Mesenchymal stem cell (in vitro differentiated cells and primary cell): ENCODE measurements around the gene C1QA.

Source experiments
- DNase-seq: peaks from one replicate; pipeline ENCODE4 v3.0.0-alpha.2; 2013
- H2AFZ ChIP-seq: one replicate; pipeline ENCODE4 v1.6.1; 2013; ENCODE audit warnings: low read depth, mild to moderate bottlenecking, control low read depth, inconsistent platforms, low read length, moderate library complexity
- H2AK5ac ChIP-seq: 2 replicates; pipeline ENCODE4 v1.6.1; 2013; ENCODE audit warnings: low read length, moderate library complexity, mild to moderate bottlenecking, inconsistent platforms; ENCODE audit not compliant: severe bottlenecking
- H2BK120ac ChIP-seq: one replicate; pipeline ENCODE4 v1.6.1; 2013; ENCODE audit warnings: low read depth, mild to moderate bottlenecking, inconsistent platforms, low read length, moderate library complexity
- H2BK12ac ChIP-seq, 2 experiments: one replicate each; pipeline ENCODE4 v1.6.1; 2013; ENCODE audit warnings: inconsistent platforms in 2 of 2, low read length in 2 of 2, mild to moderate bottlenecking in 2 of 2, moderate library complexity in 2 of 2, control low read depth in 1 of 2
- H2BK15ac ChIP-seq: one replicate; pipeline ENCODE4 v1.6.1; 2013; ENCODE audit warnings: mild to moderate bottlenecking, low read depth, inconsistent platforms; ENCODE audit not compliant: poor library complexity, severe bottlenecking
- H2BK5ac ChIP-seq: 2 replicates; pipeline ENCODE4 v1.6.1; 2013; ENCODE audit warnings: low read depth, mild to moderate bottlenecking, low read length, control low read depth, inconsistent platforms; ENCODE audit not compliant: poor library complexity, severe bottlenecking
- H3K14ac ChIP-seq, 2 experiments: one replicate each; pipeline ENCODE4 v1.6.1; 2013; ENCODE audit warnings: inconsistent platforms in 2 of 2, low read length in 2 of 2, control low read depth in 1 of 2, mild to moderate bottlenecking in 1 of 2, moderate library complexity in 1 of 2
- H3K18ac ChIP-seq, 2 experiments: one replicate each; pipeline ENCODE4 v1.6.1; 2013; ENCODE audit warnings: inconsistent platforms in 2 of 2, low read length in 2 of 2, control low read depth in 1 of 2, low read depth in 1 of 2, mild to moderate bottlenecking in 1 of 2
- H3K23ac ChIP-seq, 2 experiments: one replicate each; pipeline ENCODE4 v1.6.1; 2013; ENCODE audit warnings: inconsistent platforms in 2 of 2, low read length in 2 of 2, mild to moderate bottlenecking in 2 of 2, moderate library complexity in 2 of 2, control low read depth in 1 of 2
- H3K27ac ChIP-seq: 2 replicates; pipeline ENCODE4 v1.5.1; 2013; ENCODE audit warnings: mild to moderate bottlenecking, moderate library complexity, low read length, control low read depth, inconsistent platforms; ENCODE audit not compliant: poor library complexity, severe bottlenecking
- H3K27me3 ChIP-seq, 2 experiments: 2 replicates each; pipeline versions ENCODE4 v1.6.1 to v1.7.0; 2013; ENCODE audit warnings: low read length in 2 of 2, mild to moderate bottlenecking in 2 of 2, moderate library complexity in 2 of 2, control low read depth in 1 of 2, inconsistent platforms in 1 of 2; ENCODE audit not compliant: control insufficient read depth in 1 of 2, insufficient read depth in 1 of 2
- H3K36me3 ChIP-seq, 2 experiments: 2 replicates each; pipeline versions ENCODE4 v1.6.1 to v1.7.0; 2013; ENCODE audit warnings: low read length in 2 of 2, control low read depth in 1 of 2, inconsistent platforms in 1 of 2, low read depth in 1 of 2, mild to moderate bottlenecking in 1 of 2; ENCODE audit not compliant: insufficient read depth in 2 of 2, control insufficient read depth in 1 of 2
- H3K4ac ChIP-seq, 2 experiments: one replicate each; pipeline ENCODE4 v1.6.1; 2013; ENCODE audit warnings: inconsistent platforms in 2 of 2, low read length in 2 of 2, mild to moderate bottlenecking in 2 of 2, moderate library complexity in 2 of 2, control low read depth in 1 of 2, low read depth in 1 of 2
- H3K4me1 ChIP-seq: 2 replicates; pipeline ENCODE4 v1.6.1; 2013; ENCODE audit warnings: low read depth, low read length, control low read depth; ENCODE audit not compliant: control insufficient read depth, insufficient read depth
- H3K4me2 ChIP-seq: 2 replicates; pipeline ENCODE4 v1.6.1; 2013; ENCODE audit warnings: low read length, mild to moderate bottlenecking, inconsistent platforms; ENCODE audit not compliant: poor library complexity, severe bottlenecking
- H3K4me3 ChIP-seq, 2 experiments: 2 replicates each; pipeline versions ENCODE4 v1.5.1 to v1.7.0; 2013; ENCODE audit warnings: low read length in 2 of 2, mild to moderate bottlenecking in 2 of 2, control low read depth in 1 of 2, low read depth in 1 of 2; ENCODE audit not compliant: insufficient read depth in 1 of 2
- H3K79me1 ChIP-seq: replicated peaks from 2 replicates; pipeline ENCODE4 v1.6.1; 2013; ENCODE audit warnings: mild to moderate bottlenecking, control low read depth, low read length, inconsistent platforms; ENCODE audit not compliant: poor library complexity, severe bottlenecking
- H3K9ac ChIP-seq: 2 replicates; pipeline ENCODE4 v1.7.0; 2013; ENCODE audit warnings: mild to moderate bottlenecking, low read length, moderate library complexity
- H3K9me3 ChIP-seq: 2 replicates; pipeline ENCODE4 v1.7.0; 2013; ENCODE audit warnings: mild to moderate bottlenecking, low read length; ENCODE audit not compliant: control insufficient read depth
- H4K8ac ChIP-seq: one replicate; pipeline ENCODE4 v1.6.1; 2013; ENCODE audit warnings: inconsistent platforms, mild to moderate bottlenecking, low read length, moderate library complexity
- H4K91ac ChIP-seq: one replicate; pipeline ENCODE4 v1.6.1; 2013; ENCODE audit warnings: mild to moderate bottlenecking, low read length, inconsistent platforms
- WGBS: methylation state at CpG from one replicate; pipeline ENCODE4 v1.1.7; 2013; ENCODE audit warnings: mixed read lengths; 5-methylcytosine and 5-hydroxymethylcytosine counted together

Gene C1QA

DNA sequence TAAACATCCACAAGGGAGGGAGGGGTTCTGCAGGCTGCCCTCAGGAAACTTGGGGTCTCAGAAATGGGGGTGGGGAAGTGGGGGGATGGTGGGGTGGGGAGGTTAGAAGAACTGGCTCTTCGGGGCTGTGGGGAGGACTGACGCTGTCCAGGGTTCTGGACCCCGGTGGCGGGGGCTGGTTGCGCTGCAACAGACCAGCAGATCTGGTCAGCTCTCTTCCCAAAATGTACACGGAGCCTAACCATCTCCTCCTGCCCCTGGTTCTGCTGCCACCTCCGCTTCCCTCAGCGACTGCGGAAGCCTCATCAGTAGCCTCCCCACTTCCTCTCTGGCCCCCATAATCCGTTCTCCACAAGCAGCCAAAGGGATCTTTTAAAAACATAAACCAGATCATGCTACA is 29.3 kb upstream of the C1QA start:
- H3K18ac ChIP-seq: no peak overlapping the region
- no peaks in the 10 kb centered on the region for H3K4me1 ChIP-seq
- H3K9ac ChIP-seq: no peak overlapping the region
- no peaks in the 10 kb centered on the region for H3K9me3 ChIP-seq
- no peak overlapping the region for H3K4me3 ChIP-seq
- H3K27ac ChIP-seq: no peak overlapping the region
- no peaks in the 10 kb centered on the region for H3K36me3 ChIP-seq
- H4K8ac ChIP-seq: no peak overlapping the region
- no peak overlapping the region for H2AK5ac ChIP-seq
- no peak overlapping the region for H2BK5ac ChIP-seq
- H2AFZ ChIP-seq: no peak overlapping the region
- H3K4me2 ChIP-seq: no peak overlapping the region
- 9% methylated on average over 10 of the region's 10 CpGs for WGBS
- no peak overlapping the region for H2BK120ac ChIP-seq
- H3K14ac ChIP-seq: no peak overlapping the region
- no peak for DNase-seq
- no peak overlapping the region for H2BK12ac ChIP-seq
- no peak overlapping the region for H4K91ac ChIP-seq
- no peaks in the 10 kb centered on the region for H3K79me1 ChIP-seq
- H3K4ac ChIP-seq: no peak overlapping the region
- peaks cover 57 to 89% of the 10 kb centered on the region in 2 experiments for H3K27me3 ChIP-seq
- H3K23ac ChIP-seq: no peak overlapping the region
- no peak overlapping the region for H2BK15ac ChIP-seq

DNA sequence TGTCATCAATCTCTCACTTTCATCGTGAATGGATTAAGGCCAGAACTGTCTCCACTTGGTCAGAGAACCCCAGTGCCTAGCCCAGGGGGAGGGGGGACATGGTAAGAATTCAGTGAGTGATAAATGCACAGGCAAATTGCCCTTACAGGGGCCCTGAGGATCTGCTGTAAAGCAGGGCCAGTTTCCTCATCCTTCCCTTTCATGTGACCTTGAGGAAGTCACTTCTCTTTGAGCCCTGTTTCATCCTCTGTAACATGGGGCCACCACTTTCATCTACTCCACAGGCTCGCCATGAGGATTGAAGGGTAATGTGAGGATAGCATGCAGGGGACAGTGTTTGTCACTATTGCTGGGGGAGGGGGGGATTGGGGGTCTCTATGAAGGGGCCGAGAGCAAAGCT is 28.1 kb upstream of the C1QA start:
- Histone ChIP-seq H3K4ac (no peak overlapping the region), H2BK120ac (no peak overlapping the region), H2AK5ac (no peak overlapping the region), H2AFZ (no peak overlapping the region), H3K23ac (no peak overlapping the region), H2BK12ac (no peak overlapping the region), H2BK15ac (no peak overlapping the region), H4K8ac (no peak overlapping the region), H3K27me3 (peaks cover 57 to 89% of the 10 kb centered on the region in 2 experiments), H3K4me3 (no peak overlapping the region), H3K9me3 (no peaks in the 10 kb centered on the region), H3K18ac (no peak overlapping the region), H3K14ac (no peak overlapping the region), H3K4me2 (no peak overlapping the region), H3K9ac (no peak overlapping the region), H4K91ac (no peak overlapping the region), H3K36me3 (no peaks in the 10 kb centered on the region), H3K4me1 (no peaks in the 10 kb centered on the region), H2BK5ac (no peak overlapping the region), H3K27ac (no peak overlapping the region), H3K79me1 (no peaks in the 10 kb centered on the region)
- DNase-seq: no peak
- 69% methylated on average over 3 of the region's 3 CpGs for WGBS

DNA sequence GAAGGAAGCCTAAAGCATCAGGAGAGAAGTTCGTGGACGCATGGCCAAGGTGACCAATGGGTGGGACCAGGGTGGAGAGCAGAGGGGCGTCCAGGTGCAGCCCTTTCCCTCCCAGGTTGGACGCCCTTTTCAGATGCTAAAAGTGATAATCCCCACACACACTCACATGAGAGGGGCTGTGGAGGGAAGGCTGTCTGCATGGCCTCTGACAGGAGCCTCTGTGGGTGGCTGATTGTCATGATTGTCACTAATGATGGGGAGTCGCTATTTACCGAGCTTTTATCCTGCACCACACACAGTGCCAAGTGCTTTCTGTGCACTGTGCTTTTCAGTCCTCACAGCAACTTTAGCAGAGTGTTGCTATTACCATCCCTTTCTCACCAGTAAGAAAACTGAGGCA is 27.1 kb upstream of the C1QA start:
- Histone ChIP-seq H2BK5ac (no peak overlapping the region), H3K23ac (no peak overlapping the region), H2AK5ac (no peak overlapping the region), H3K18ac (no peak overlapping the region), H3K4me3 (no peak overlapping the region), H2BK15ac (no peak overlapping the region), H2AFZ (no peak overlapping the region), H4K91ac (no peak overlapping the region), H2BK120ac (no peak overlapping the region), H3K36me3 (no peaks in the 10 kb centered on the region), H3K4me1 (no peaks in the 10 kb centered on the region), H2BK12ac (no peak overlapping the region), H3K4me2 (no peak overlapping the region), H4K8ac (no peak overlapping the region), H3K9me3 (no peaks in the 10 kb centered on the region), H3K27ac (no peak overlapping the region), H3K4ac (no peak overlapping the region), H3K79me1 (no peaks in the 10 kb centered on the region), H3K9ac (no peak overlapping the region), H3K14ac (no peak overlapping the region), H3K27me3 (peaks cover 57 to 89% of the 10 kb centered on the region in 2 experiments)
- 46% methylated on average over 4 of the region's 6 CpGs for WGBS
- no peak for DNase-seq

DNA sequence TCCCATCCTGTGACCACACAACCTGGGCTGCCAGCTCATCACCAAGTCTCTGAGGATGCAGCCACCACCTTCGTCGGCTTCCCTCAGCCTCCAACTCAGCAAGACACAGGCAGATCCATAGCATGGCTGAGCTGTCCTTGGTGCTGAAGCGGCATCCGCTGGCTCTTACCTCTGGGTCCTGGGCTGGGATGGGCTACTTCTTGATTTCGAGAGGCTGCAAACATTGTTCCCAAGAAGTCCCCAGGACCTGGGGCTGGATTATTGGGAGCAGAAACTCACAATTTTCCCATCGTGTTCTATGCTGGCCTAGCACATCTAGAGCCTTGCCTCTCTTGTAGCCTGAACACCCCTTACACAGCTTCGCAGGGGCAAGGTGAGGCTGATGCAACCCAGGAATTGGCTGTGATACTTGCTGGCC is 24.9 kb upstream of the C1QA start:
- H3K27ac ChIP-seq: no peak overlapping the region
- no peak overlapping the region for H3K23ac ChIP-seq
- no peak overlapping the region for H2BK120ac ChIP-seq
- peaks cover 60 to 88% of the 10 kb centered on the region in 2 experiments for H3K27me3 ChIP-seq
- 28% methylated on average over 7 of the region's 7 CpGs for WGBS
- no peak overlapping the region for H4K91ac ChIP-seq
- H3K9me3 ChIP-seq: no peaks in the 10 kb centered on the region
- DNase-seq: peak; percentile 66
- no peak overlapping the region for H2BK12ac ChIP-seq
- H3K9ac ChIP-seq: no peak overlapping the region
- no peaks in the 10 kb centered on the region for H3K36me3 ChIP-seq
- no peak overlapping the region for H3K4me3 ChIP-seq
- no peak overlapping the region for H4K8ac ChIP-seq
- no peak overlapping the region for H2BK5ac ChIP-seq
- no peak overlapping the region for H2BK15ac ChIP-seq
- no peak overlapping the region for H2AFZ ChIP-seq
- no peaks in the 10 kb centered on the region for H3K79me1 ChIP-seq
- no peak overlapping the region for H3K14ac ChIP-seq
- no peaks in the 10 kb centered on the region for H3K4me1 ChIP-seq
- H3K18ac ChIP-seq: no peak overlapping the region
- H2AK5ac ChIP-seq: no peak overlapping the region
- no peak overlapping the region for H3K4ac ChIP-seq
- no peak overlapping the region for H3K4me2 ChIP-seq
